SK-N-MC (cell line): ENCODE results near the gene GCSAML.

Source experiments
- EZH2 ChIP-seq: fragments of 200-600 bp; sonication (generic); IDR thresholded peaks from one replicate; pipeline ENCODE4 v1.6.1; 2017; ENCODE audit warnings: antibody characterized with exemption
- POLR2AphosphoS5 ChIP-seq: IDR thresholded peaks from 2 replicates; pipeline ENCODE4 v1.6.1; 2012; ENCODE audit warnings: mild to moderate bottlenecking, low read depth, low read length, borderline replicate concordance

- TF ChIP-seq POLR2AphosphoS5 (no peak), EZH2 (no peak)
Measured at GRCh38 chr1:247535402-247535801, 13.5 kb upstream of the GCSAML start.
